Stimulated activated CD8-positive, alpha-beta memory T cell treated with anti-CD3 and anti-CD28 coated beads, Interleukin-4, amount 100 ng/mL, for 1 hour (primary cell): ENCODE results near the gene KCNH1.

ENCODE experiments used
- DNase-seq, 2 donors: peaks; one replicate each; pipeline ENCODE4 v3.0.0-alpha.2; 2020; ENCODE audit warnings: low read depth in 2 of 2, low spot score in 1 of 2

The KCNH1 gene

GRCh38 chr1:210727709-210728108 is 406.2 kb downstream of the KCNH1 start:
- DNase-seq: no peak

GRCh38 chr1:210726621-210727020 is 407.3 kb downstream of the KCNH1 start:
- DNase-seq: no peak

GRCh38 chr1:210724768-210725167 is 409.2 kb downstream of the KCNH1 start:
- no peak for DNase-seq

GRCh38 chr1:210723646-210724045 is 410.3 kb downstream of the KCNH1 start:
- DNase-seq: no peak

GRCh38 chr1:210722410-210723081 is 411.4 kb downstream of the KCNH1 start:
- DNase-seq: no peak

- no peak for DNase-seq
These were observed 418.9 kb downstream of the KCNH1 start for GRCh38 chr1:210715072-210715471.

GRCh38 chr1:210711825-210712612 is 421.9 kb downstream of the KCNH1 start:
- no peak for DNase-seq

- no peak for DNase-seq
These were observed 424.2 kb downstream of the KCNH1 start for GRCh38 chr1:210709701-210710100.

GRCh38 chr1:210707300-210708240 is 426.4 kb downstream of the KCNH1 start:
- DNase-seq: no peak

GRCh38 chr1:210706246-210706645 is 427.7 kb downstream of the KCNH1 start:
- DNase-seq: no peak

- DNase-seq: no peak
These were observed 428.9 kb downstream of the KCNH1 start for GRCh38 chr1:210705086-210705485.

GRCh38 chr1:210703593-210703992 is 430.4 kb downstream of the KCNH1 start:
- DNase-seq: no peak

- DNase-seq: no peak
These were observed 431.4 kb downstream of the KCNH1 start for GRCh38 chr1:210702506-210702905.

- no peak for DNase-seq
These were observed 433.4 kb downstream of the KCNH1 start for GRCh38 chr1:210700511-210700910.

- no peak for DNase-seq
These were observed 433.9 kb downstream of the KCNH1 start for GRCh38 chr1:210700083-210700482.

GRCh38 chr1:210698661-210699060 is 435.3 kb downstream of the KCNH1 start:
- no peak for DNase-seq

- DNase-seq: no peak
These were observed 436.8 kb downstream of the KCNH1 start for GRCh38 chr1:210697185-210697584.

GRCh38 chr1:210696709-210697108 is 437.2 kb downstream of the KCNH1 start:
- no peak for DNase-seq

- no peak for DNase-seq
These were observed 438.9 kb downstream of the KCNH1 start for GRCh38 chr1:210695026-210695425.

GRCh38 chr1:210692796-210693195 is 441.2 kb downstream of the KCNH1 start:
- no peak for DNase-seq

GRCh38 chr1:210691039-210691610 is 442.8 kb downstream of the KCNH1 start:
- DNase-seq: no peak
